Heart left ventricle (tissue), 16 donors: ENCODE data around the gene BAX. TPM values are rescaled to one million over a fixed set of nuclear protein-coding genes. Genes with fewer than 3 reads are reported as not detected.

ENCODE experiments used
- ATAC-seq, 4 donors: fragments of 200-7000 bp; cut with Tn5 transposase; one replicate each; pipeline ENCODE4 v1.9.1; 2020 to 2022; ENCODE audit warnings: moderate library complexity in 4 of 4, mild to moderate bottlenecking in 3 of 4, moderate number of reproducible peaks in 1 of 4
- DNase-seq, 5 donors: peaks; one replicate each; pipeline ENCODE4 v3.0.0-alpha.2; 2020
- H3K27ac ChIP-seq, 12 donors: fragments of 200-600 bp; sonication (generic) in 4 of 12; one replicate each; pipeline versions ENCODE4 v1.5.0 to v1.8.0; 2016 to 2022; ENCODE audit warnings: mild to moderate bottlenecking in 2 of 12
- H3K27me3 ChIP-seq, 9 donors: fragments of 200-600 bp; sonication (generic) in 2 of 9; one replicate each; pipeline versions ENCODE4 v1.5.1 to v1.8.0; 2016 to 2022; ENCODE audit warnings: mild to moderate bottlenecking in 3 of 9
- H3K36me3 ChIP-seq, 9 donors: fragments of 200-600 bp; sonication (generic) in 2 of 9; one replicate each; pipeline versions ENCODE4 v1.5.0 to v1.8.0; 2018 to 2022; ENCODE audit warnings: mild to moderate bottlenecking in 2 of 9
- H3K4me1 ChIP-seq, 12 donors: fragments of 200-600 bp; sonication (generic) in 4 of 12; one replicate each; pipeline versions ENCODE4 v1.5.0 to v1.8.0; 2016 to 2022; ENCODE audit warnings: mild to moderate bottlenecking in 3 of 12
- H3K4me3 ChIP-seq, 12 donors: fragments of 200-600 bp; sonication (generic) in 4 of 12; one replicate each; pipeline versions ENCODE4 v1.5.0 to v1.8.0; 2017 to 2022; ENCODE audit warnings: mild to moderate bottlenecking in 9 of 12, moderate library complexity in 4 of 12
- H3K9me3 ChIP-seq, 12 donors: fragments of 200-600 bp; sonication (generic) in 4 of 12; one replicate each; pipeline versions ENCODE4 v1.5.0 to v1.8.0; 2016 to 2022; ENCODE audit warnings: mild to moderate bottlenecking in 1 of 12
- CTCF ChIP-seq, 12 donors: fragments of 200-600 bp; sonication (generic) in 4 of 12; IDR thresholded peaks; one replicate each; pipeline versions ENCODE4 v1.5.0 to v1.8.0; 2018 to 2022; ENCODE audit warnings: antibody characterized with exemption in 12 of 12, mild to moderate bottlenecking in 5 of 12
- POLR2A ChIP-seq, 2 donors: fragments of 450-650 bp; IDR thresholded peaks; one replicate each; pipeline ENCODE4 v1.6.1; 2017; ENCODE audit warnings: antibody characterized with exemption in 2 of 2, mild to moderate bottlenecking in 2 of 2, moderate library complexity in 2 of 2
- WGBS, 4 donors: extraction: QIAGEN DNeasy Blood & Tissue Kit in 2 of 4; methylation state at CpG; one replicate each; pipeline versions ENCODE4 v1.1.5 to v1.1.7; 2013 to 2018; 5-methylcytosine and 5-hydroxymethylcytosine counted together
- intact Hi-C, 10 donors: fragments of 100-400 bp; cut with DNase I; formaldehyde crosslinking; loops; one replicate each; pipeline versions ENCODE4 v1.11.1 to v1.14.2; 2022
- polyA plus RNA-seq, 2 donors: library from polyadenylated mRNA; stranded (reverse); fragments of 200-250 nt; gene quantifications; one replicate each; pipeline ENCODE4 v1.2.3, GENCODE V29; 2013
- total RNA-seq, 9 donors: library from RNA; depleted of rRNA in 2 of 9; stranded (reverse); fragments of >200 nt in 2 of 9; fragmentation: NEBNext Ultra II Directional in 3 of 9; extraction: Animal tissue kit (Norgen Biotek cat#: 25700) in 3 of 9; gene quantifications; one replicate each; pipeline versions ENCODE4 v1.1.0 to v1.2.4, GENCODE V29; 2016 to 2023
- donor health status: ischemic (EF 13 %, LVEDD 7.1; RV severe dilation, severe dysfunction).
- donor health status: healthy with polysubstance abuse.
- donor health status: DM: no; HTN: yes; CAD: no.
- donor health status: DM: no; HTN: no; CAD: no.
- donor health status: ischemic (EF 25% LVEDD 6.9; RV normal size, moderate dysfunction).
- donor health status: ischemic (EF 25% LVEDD 5.7; RV mildly dilated, moderate dysfunction).
- donor health status: healthy.
- donor health status: DM: yes; HTN: yes; CAD: no.
- donor health status: ischemic (EF 35%, LVEDD 5.7; RV mildly dilated, moderate dysfunction).
- donor health status: nonischemic (EF 11% LVEDD 7.7; RV severe dilation, severe dysfunction).
- donor health status: DM: yes; HTN: yes; CAD: no.
- donor health status: PGD.
- donor health status: ischemic (EF 29% LVEDD 5.4; RV normal size, mild dysfunction).
- donor health status: nonischemic (EF 23%, LVEDD 6.1; RV moderate dilation, normal function).

BAX gene
- total and polyA plus RNA-seq, 11 donors, result 17.9 to 68.4 (median 23.1) TPM

GRCh38 chr19:48991873-48992580 is 37.4 kb downstream of the BAX start:
- peaks cover 0 to 27% (median 20%) of the 10 kb centered on the region in 9 donors for H3K36me3 ChIP-seq
- peaks cover 6 to 48% (median 35%) of the 10 kb centered on the region in 12 donors for H3K4me1 ChIP-seq
- TF ChIP-seq POLR2A (IDR thresholded peaks at IDR 0.05) (peak in 1 of 2 donors; percentile 55), CTCF (IDR thresholded peaks at IDR 0.05) (no peak)
- intact Hi-C loops, result loop anchor here in 4 of 10 donors (5.0 to 10.0 kb wide), 4 partner anchors 155 to 223 kb away; no protein-coding TSS in a partner anchor
- DNase-seq, result peak in 4 of 5 donors; percentile 73 to 78 (median 74)
- WGBS, 4 donors, result 15 to 21% (median 19%) methylated on average over 8 of the region's 8 CpGs
- peak overlapping the region; percentile 61 to 99 (median 96) for H3K27ac ChIP-seq
- H3K4me3 ChIP-seq, result peak overlapping the region; percentile 56 to 99 (median 82)
- ATAC-seq, result peak; percentile 16 to 57 (median 46)
- H3K27me3 ChIP-seq, result no peaks in the 10 kb centered on the region
- H3K9me3 ChIP-seq, result no peaks in the 10 kb centered on the region

DNA sequence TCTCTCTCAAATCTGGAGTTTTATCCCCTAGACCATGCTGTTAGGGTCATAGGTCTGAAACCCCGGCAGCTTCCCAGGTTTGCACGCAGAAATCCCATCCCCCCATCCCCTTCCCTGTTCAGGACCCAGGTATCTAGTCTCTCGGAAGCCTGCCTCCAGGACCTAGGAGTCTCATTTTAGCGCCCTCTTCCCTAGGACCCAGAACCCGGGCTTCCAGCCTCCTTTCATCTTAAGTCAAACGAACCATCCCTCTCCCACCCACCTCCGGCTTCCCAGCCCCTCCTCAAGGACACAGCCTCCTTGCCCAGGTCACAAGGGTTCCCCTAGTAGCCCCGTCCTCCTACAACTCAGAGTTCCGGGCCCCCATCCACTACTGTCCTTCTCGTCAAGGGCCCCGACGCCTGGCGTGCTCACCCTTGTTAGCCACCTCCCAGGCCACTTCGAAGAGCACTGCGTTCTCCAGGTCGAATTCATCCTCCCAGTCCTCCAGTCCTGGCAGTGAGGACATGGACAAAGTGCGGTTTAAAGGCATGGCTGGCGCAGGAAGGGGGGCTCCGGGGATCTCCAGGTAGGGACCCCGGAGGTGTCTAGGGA is 38.0 kb downstream of the BAX start:
- Histone ChIP-seq H3K9me3 (no peaks in the 10 kb centered on the region), H3K4me3 (peak overlapping the region; percentile 56 to 99 (median 82)), H3K36me3 (peaks cover 0 to 25% (median 16%) of the 10 kb centered on the region in 9 donors), H3K27ac (peak overlapping the region; percentile 61 to 99 (median 96)), H3K4me1 (peaks cover 6 to 48% (median 35%) of the 10 kb centered on the region in 12 donors), H3K27me3 (no peaks in the 10 kb centered on the region)
- ATAC-seq, result peak in 3 of 4 donors; percentile 0 to 2 (median 2)
- intact Hi-C loops, result loop anchor here in 4 of 10 donors (5.0 to 10.0 kb wide), 4 partner anchors 155 to 222 kb away; no protein-coding TSS in a partner anchor
- TF ChIP-seq CTCF (IDR thresholded peaks at IDR 0.05), result no peak
- TF ChIP-seq POLR2A (IDR thresholded peaks at IDR 0.05), result no peak
- 0 to 1% (median 1%) methylated on average over 16 to 20 of the region's 20 CpGs for WGBS, 4 donors
- DNase-seq, result peak in 1 of 5 donors; percentile 48

GRCh38 chr19:48993175-48994034 is 38.7 kb downstream of the BAX start, which contains the start of the genes GYS1 and RUVBL2:
Gene GYS1, minus strand, starts transcription at chr19:48993309. Its CDS starts 197 bp downstream, at chr19:48993112.
Gene RUVBL2, plus strand, starts transcription at chr19:48993887. Its CDS starts 25 bp downstream, at chr19:48993912.
- Histone ChIP-seq H3K27ac (peak within 1 kb of the TSS; percentile 86 to 99 (median 96)), H3K4me1 (peaks cover 6 to 51% (median 35%) of the 10 kb centered on the region in 12 donors), H3K36me3 (peaks cover 0 to 19% (median 9%) of the 10 kb centered on the region in 9 donors), H3K27me3 (no peaks in the 10 kb centered on the region), H3K9me3 (no peaks in the 10 kb centered on the region), H3K4me3 (peak within 1 kb of the TSS; percentile 56 to 99 (median 82))
- peak; percentile 91 to 94 (median 94) for ATAC-seq
- DNase-seq, result peak; percentile 99 to 100 (median 100)
- peak; percentile 77 to 98 for TF ChIP-seq POLR2A (IDR thresholded peaks at IDR 0.05)
- peak; percentile 92 to 100 (median 98) for TF ChIP-seq CTCF (IDR thresholded peaks at IDR 0.05)
- intact Hi-C loops, result loop anchor here in 4 of 10 donors (5.0 to 10.0 kb wide), 4 partner anchors 154 to 221 kb away; no protein-coding TSS in a partner anchor
- WGBS, 4 donors, result 0% methylated on average over 35 to 56 of the region's 56 CpGs
